ENCODE measurements around the gene LRP11.

Gene LRP11

DNA sequence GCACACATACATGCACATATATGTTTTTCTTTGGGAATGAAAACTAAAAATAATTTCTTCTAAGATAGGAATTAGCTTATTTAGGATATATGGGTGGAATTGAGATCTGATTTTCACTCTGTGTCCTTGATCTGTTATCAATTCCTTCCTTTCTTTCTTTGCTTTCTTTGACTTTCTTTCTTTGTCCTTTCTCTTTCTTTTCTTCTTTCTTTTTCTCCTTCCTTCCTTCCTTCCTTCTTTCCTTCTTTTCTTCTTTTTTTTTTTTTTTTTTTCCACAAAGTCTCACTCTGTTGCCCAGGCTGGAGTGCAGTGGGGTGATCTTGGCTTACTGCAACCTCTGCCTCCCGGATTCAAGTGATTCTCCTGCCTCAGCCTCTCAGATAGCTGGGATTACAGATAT lies 86.5 kb downstream of the LRP11 start:
- no peak for FAIRE-seq

DNA sequence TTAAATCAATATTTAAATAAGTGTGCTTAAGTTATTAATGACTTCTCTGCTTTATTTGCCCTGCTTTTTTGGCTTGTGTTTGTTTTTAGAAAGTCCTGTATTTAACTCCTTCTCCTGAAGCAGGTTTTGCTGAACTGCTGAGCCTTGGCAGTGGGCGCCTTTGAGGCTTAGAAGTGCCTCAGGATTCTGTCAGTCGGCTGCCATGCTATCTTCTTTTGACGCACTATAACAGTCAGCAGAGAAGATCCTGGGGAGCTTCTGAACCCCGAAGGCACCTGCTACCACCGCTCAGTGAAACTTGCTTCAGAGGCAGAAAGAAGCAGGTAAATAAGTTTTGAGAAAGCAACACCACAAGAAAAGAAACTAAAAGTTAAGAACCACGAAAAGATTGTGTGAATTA lies 92.2 kb downstream of the LRP11 start:
- no peak for FAIRE-seq

DNA sequence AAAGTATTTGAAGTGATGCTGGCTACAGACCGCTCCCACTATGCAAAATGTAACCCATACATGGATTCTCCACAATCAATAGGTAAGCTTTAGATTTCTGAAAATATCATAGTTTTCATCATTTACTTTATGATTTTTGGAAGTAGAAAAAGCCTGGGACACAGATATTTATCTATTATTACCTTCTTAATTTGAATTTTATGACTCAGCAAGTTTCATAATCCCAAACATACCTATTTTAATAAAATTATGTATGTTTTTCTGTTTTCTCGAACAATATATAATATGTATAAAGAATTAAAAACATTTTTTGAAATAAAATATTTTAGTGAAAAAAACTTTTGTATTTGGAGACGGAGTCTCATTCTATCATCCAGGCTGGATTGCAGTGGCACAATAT lies 93.0 kb downstream of the LRP11 start:
- no peak for FAIRE-seq

DNA sequence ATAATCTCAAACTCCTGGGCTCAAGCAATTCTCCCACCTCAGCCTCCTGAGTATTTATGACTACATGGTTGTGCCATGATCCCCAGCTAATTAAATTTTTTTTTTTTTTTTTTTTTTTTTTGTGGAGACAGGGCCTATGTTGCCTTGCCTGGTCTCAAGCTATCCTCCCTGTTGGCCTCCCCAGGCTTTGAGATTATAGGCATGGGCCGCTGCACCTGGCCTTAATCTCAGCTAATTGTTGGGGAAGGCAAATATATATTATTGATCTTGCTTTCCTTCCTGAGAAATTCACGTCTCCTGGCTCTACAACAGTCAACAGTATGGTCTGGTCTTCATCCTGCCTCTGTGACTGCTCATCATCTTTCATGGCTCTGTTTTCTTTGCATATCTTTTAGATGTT lies 94.5 kb downstream of the LRP11 start:
- FAIRE-seq, result no peak

All from G401.6 (cell line).